Ovary (tissue), 9 donors: ENCODE results near the gene XYLT1. TPM values are rescaled to one million over a fixed set of nuclear protein-coding genes. Genes with fewer than 3 reads are reported as not detected.

Experiments
- DNase-seq, 5 donors: peaks; one replicate each; pipeline ENCODE4 v3.0.0-alpha.2; 2019 to 2020
- H3K27ac ChIP-seq, 2 donors: fragments of 200-600 bp; one replicate each; pipeline versions ENCODE4 v1.5.1 to v1.8.0; 2019 to 2022
- H3K27me3 ChIP-seq: fragments of 200-600 bp; one replicate; pipeline ENCODE4 v1.8.0; 2022
- H3K36me3 ChIP-seq: fragments of 200-600 bp; sonication (generic); one replicate; pipeline ENCODE4 v1.5.1; 2019
- H3K4me1 ChIP-seq: one replicate; pipeline ENCODE4 v1.8.1; 2013; ENCODE audit warnings: mild to moderate bottlenecking, moderate library complexity; ENCODE audit not compliant: insufficient read depth
- H3K4me3 ChIP-seq: fragments of 200-600 bp; sonication (generic); one replicate; pipeline ENCODE4 v1.5.1; 2017
- H3K9me3 ChIP-seq, 2 donors: fragments of 200-600 bp in 1 of 2; sonication (generic) in 1 of 2; one replicate each; pipeline versions ENCODE4 v1.5.1 to v1.8.1; 2013 to 2019; ENCODE audit warnings: mild to moderate bottlenecking in 1 of 2, moderate library complexity in 1 of 2
- EP300 ChIP-seq: sonication (generic); formaldehyde crosslinking; IDR thresholded peaks from one replicate; pipeline ENCODE4 v1.6.1; 2017; ENCODE audit warnings: antibody characterized with exemption
- POLR2A ChIP-seq: fragments of 450-650 bp; IDR thresholded peaks from one replicate; pipeline ENCODE4 v1.6.1; 2017; ENCODE audit warnings: antibody characterized with exemption, mild to moderate bottlenecking, moderate library complexity
- WGBS, 3 donors: extraction: QIAGEN DNeasy Blood & Tissue Kit in 1 of 3; methylation state at CpG; one replicate each; pipeline versions ENCODE4 v1.1.5 to v1.1.7; 2013 to 2017; 5-methylcytosine and 5-hydroxymethylcytosine counted together
- intact Hi-C, 4 donors: fragments of 100-400 bp; cut with DNase I; formaldehyde crosslinking; loops; one replicate each; pipeline versions ENCODE4 v1.11.0 to v1.15.1; 2022 to 2023
- polyA plus RNA-seq, 2 donors: library from polyadenylated mRNA; stranded (reverse); fragments of 200-250 nt in 1 of 2; fragments of 350-450 nt in 1 of 2; fragmentation: Illumina TruSeq in 1 of 2; extraction: RNeasy Lipid Tissue Mini Kit (QIAGEN cat#74804) in 1 of 2; gene quantifications; one replicate each; pipeline ENCODE4 v1.2.3, GENCODE V29; 2013 to 2014
- total RNA-seq, 7 donors: library from RNA; depleted of rRNA in 2 of 7; stranded (reverse); fragments of >200 nt in 2 of 7; fragmentation: NEBNext Ultra II Directional in 3 of 7; extraction: Animal tissue kit (Norgen Biotek cat#: 25700) in 3 of 7; gene quantifications; one replicate each; pipeline versions ENCODE4 v1.1.0 to v1.2.4, GENCODE V29; 2016 to 2023
- TF ChIP-seq, protein P1 (sequence below), 3 donors: fragments of 450-650 bp in 2 of 3; fragments of 200-600 bp in 1 of 3; IDR thresholded peaks; one replicate each; pipeline versions ENCODE4 v1.5.1 to v1.8.0; 2016 to 2022; ENCODE audit warnings: antibody characterized with exemption in 3 of 3, mild to moderate bottlenecking in 1 of 3
- donor health status: DM: no; HTN: no; CAD: no; lungs with moderate emphysema.
- donor health status: DM: no; HTN: no; CAD: no.
- donor health status: Bipolar disorder and iron deficiency.
- donor health status: DM: yes; HTN: yes; CAD: no.
- donor health status: DM: no; HTN: no; CAD: no.
- donor health status: DM: yes; HTN: yes; CAD: no.

The XYLT1 gene
- total and polyA plus RNA-seq, 9 donors, result 3.2 to 38.0 (median 17.3) TPM

DNA sequence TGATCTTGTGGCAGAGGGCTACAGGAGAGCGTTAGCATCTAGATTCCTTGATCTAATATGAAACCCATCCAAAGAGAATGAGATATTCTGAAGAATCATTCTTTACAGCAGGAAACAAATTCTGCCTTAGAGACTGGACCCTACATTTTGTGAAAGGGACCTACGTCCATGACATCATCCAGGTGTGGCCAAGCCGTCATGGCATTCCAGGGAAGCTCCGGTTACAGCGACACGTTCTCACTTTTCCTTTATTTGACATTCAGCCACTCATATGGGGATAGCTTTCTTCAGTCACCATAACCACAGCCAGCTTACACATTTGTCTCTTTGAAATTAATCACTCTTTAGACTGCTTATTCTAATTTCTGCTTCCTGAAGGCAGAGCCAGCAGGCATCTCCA is 408.1 kb downstream of the XYLT1 start:
- intact Hi-C loops, result no loop called here
- Histone ChIP-seq H3K9me3 (no peaks in the 10 kb centered on the region), H3K4me1 (no peaks in the 10 kb centered on the region), H3K27me3 (no peaks in the 10 kb centered on the region), H3K36me3 (no peaks in the 10 kb centered on the region), H3K27ac (no peak overlapping the region), H3K4me3 (no peak overlapping the region)
- no peak for TF ChIP-seq POLR2A
- TF ChIP-seq EP300, result no peak
- TF ChIP-seq, protein P1, sequence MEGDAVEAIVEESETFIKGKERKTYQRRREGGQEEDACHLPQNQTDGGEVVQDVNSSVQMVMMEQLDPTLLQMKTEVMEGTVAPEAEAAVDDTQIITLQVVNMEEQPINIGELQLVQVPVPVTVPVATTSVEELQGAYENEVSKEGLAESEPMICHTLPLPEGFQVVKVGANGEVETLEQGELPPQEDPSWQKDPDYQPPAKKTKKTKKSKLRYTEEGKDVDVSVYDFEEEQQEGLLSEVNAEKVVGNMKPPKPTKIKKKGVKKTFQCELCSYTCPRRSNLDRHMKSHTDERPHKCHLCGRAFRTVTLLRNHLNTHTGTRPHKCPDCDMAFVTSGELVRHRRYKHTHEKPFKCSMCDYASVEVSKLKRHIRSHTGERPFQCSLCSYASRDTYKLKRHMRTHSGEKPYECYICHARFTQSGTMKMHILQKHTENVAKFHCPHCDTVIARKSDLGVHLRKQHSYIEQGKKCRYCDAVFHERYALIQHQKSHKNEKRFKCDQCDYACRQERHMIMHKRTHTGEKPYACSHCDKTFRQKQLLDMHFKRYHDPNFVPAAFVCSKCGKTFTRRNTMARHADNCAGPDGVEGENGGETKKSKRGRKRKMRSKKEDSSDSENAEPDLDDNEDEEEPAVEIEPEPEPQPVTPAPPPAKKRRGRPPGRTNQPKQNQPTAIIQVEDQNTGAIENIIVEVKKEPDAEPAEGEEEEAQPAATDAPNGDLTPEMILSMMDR (IDR thresholded peaks at IDR 0.05), result no peak
- WGBS, 3 donors, result 74 to 77% (median 75%) methylated on average over 6 of the region's 6 CpGs
- DNase-seq, result no peak

DNA sequence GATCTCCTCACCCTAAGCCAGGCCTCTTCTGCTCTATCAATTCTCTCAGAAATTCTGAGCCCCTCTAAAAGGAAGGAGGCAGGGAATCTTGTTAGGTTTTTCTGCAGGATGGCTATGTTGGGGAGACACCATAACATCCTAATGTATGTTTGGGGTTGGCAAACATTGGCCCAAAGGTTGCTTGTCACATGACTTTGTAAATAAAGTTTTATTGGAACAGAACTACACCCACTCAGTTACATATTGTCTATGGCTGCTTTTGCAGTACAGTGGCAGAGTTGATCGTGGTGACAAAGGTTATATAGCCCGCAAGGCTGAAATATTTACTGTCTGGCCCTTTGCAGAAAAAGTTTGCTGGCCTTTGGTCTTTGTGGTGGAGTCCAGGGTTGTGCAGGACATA is 409.4 kb downstream of the XYLT1 start:
- TF ChIP-seq, protein P1 (IDR thresholded peaks at IDR 0.05), result no peak
- TF ChIP-seq POLR2A (no peak), EP300 (no peak)
- Histone ChIP-seq H3K4me3 (no peak overlapping the region), H3K36me3 (no peaks in the 10 kb centered on the region), H3K9me3 (no peaks in the 10 kb centered on the region), H3K27me3 (no peaks in the 10 kb centered on the region), H3K4me1 (no peaks in the 10 kb centered on the region), H3K27ac (no peak overlapping the region)
- 91 to 98% (median 92%) methylated on average over 2 of the region's 2 CpGs for WGBS, 3 donors
- intact Hi-C loops, result no loop called here
- no peak for DNase-seq

DNA sequence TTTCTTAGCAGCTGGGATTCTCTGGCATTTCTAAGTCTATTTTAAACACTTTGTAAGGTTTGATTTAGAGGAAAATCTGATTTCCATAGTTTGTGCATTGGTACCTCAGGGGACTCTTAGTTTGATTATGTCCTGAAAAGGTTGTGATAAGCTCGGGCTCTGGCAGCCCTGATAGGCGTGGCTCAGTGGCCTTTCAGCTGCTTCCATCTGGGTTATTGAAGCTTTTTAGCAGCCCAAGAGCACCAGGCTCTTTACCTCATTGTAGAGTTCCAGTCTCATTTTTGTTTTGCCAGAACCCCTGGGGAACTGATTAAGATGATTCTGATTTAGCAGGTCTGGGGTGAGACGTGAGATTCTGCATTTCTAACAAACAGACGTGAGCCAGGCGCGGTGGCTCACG is 412.3 kb downstream of the XYLT1 start:
- H3K27ac ChIP-seq, result no peak overlapping the region
- no peak for TF ChIP-seq EP300
- TF ChIP-seq POLR2A, result no peak
- TF ChIP-seq, protein P1 (IDR thresholded peaks at IDR 0.05), result no peak
- H3K36me3 ChIP-seq, result no peaks in the 10 kb centered on the region
- WGBS, 3 donors, result 65 to 73% (median 66%) methylated on average over 7 of the region's 7 CpGs
- no peak overlapping the region for H3K4me3 ChIP-seq
- no peaks in the 10 kb centered on the region for H3K9me3 ChIP-seq
- H3K4me1 ChIP-seq, result no peaks in the 10 kb centered on the region
- intact Hi-C loops, result no loop called here
- H3K27me3 ChIP-seq, result no peaks in the 10 kb centered on the region
- DNase-seq, result no peak

DNA sequence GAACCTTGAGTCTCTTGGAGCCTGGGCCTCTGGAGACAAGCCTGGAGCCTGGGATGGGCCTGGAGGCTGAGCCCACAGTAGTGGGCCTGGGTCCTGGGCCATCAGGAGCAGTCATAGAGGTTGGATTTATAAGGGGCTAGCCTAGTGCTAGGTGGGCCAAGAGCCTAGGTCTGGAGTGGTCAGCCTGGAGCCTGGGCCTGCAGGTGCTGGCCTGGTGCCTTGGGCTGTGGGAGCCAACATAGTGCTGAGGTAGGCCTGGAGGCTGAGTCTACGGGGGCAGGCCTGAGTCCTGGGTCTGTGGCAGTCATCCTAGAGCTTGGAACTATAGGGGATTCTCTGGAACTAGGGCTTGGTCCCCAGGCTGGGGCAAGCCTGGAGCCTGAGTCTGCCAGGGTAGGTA is 414.1 kb downstream of the XYLT1 start:
- WGBS, 3 donors, result 43 to 86% (median 58%) methylated on average over 1 of the region's 1 CpG
- intact Hi-C loops, result no loop called here
- TF ChIP-seq, protein P1 (IDR thresholded peaks at IDR 0.05), result no peak
- TF ChIP-seq POLR2A (no peak), EP300 (no peak)

More for the DNA sequence above, 414.1 kb downstream of the XYLT1 start:
- Histone ChIP-seq H3K4me3 (no peak overlapping the region), H3K4me1 (no peaks in the 10 kb centered on the region), H3K9me3 (no peaks in the 10 kb centered on the region), H3K36me3 (no peaks in the 10 kb centered on the region), H3K27ac (no peak overlapping the region), H3K27me3 (no peaks in the 10 kb centered on the region)
- DNase-seq, result no peak
